ENCODE measurements around the gene FUT8. TPM values are rescaled to one million over a fixed set of nuclear protein-coding genes. Genes with fewer than 3 reads are reported as not detected.
"Not testable (repeated sequence)": the region's sequence is repeated elsewhere in the genome, so short reads cannot be mapped to it uniquely, and the experiment has no call there.

The FUT8 gene
- total and polyA plus RNA-seq, 4 donors = 1.1 to 14.1 (median 4.0) TPM

GRCh38 chr14:65465584-65465983 lies 53.1 kb downstream of the FUT8 start (continued):
- TF ChIP-seq HNF4G (IDR thresholded peaks at IDR 0.05) = no peak
- TF ChIP-seq GABPA (IDR thresholded peaks at IDR 0.05 in 1 of 2, conservative IDR thresholded peaks at IDR 0.05 in 1 of 2) = no peak
- TF ChIP-seq FOXA1 (IDR thresholded peaks at IDR 0.05) = no peak
- TF ChIP-seq YY1 (IDR thresholded peaks at IDR 0.05) = no peak
- no peak for TF ChIP-seq FOXA2 (IDR thresholded peaks at IDR 0.05)

- not testable (repeated sequence) for DNase-seq (ENCODE audit: low spot score); H3K9me3 ChIP-seq (ENCODE audit: control insufficient read depth in 4 of 4, low read length in 3 of 4); H3K27ac ChIP-seq (ENCODE audit: low read depth in 1 of 2, low read length in 2 of 2); H3K4me3 ChIP-seq (ENCODE audit: low read depth in 1 of 3, low read length in 3 of 3); H3K36me3 ChIP-seq (ENCODE audit: control insufficient read depth in 4 of 4, insufficient read depth in 3 of 4, low read depth in 1 of 4, low read length in 3 of 4); H3K4me1 ChIP-seq (ENCODE audit: control insufficient read depth in 4 of 4, insufficient read depth in 4 of 4, low read length in 3 of 4); H3K9ac ChIP-seq (ENCODE audit: low read depth in 1 of 2, low read length in 2 of 2); H3K27me3 ChIP-seq (ENCODE audit: control insufficient read depth in 4 of 4, insufficient read depth in 4 of 4, low read length in 3 of 4)
- 77% methylated on average over 8 of the region's 8 CpGs for WGBS
Measured at GRCh38 chr14:65467926-65468325, 55.4 kb downstream of the FUT8 start.

GRCh38 chr14:65469903-65470302 lies 57.4 kb downstream of the FUT8 start:
- 88% methylated on average over 11 of the region's 11 CpGs for whole genome bisulfite sequencing

More at GRCh38 chr14:65469903-65470302, 57.4 kb downstream of the FUT8 start:
- no peaks in the 10 kb centered on the region for H3K36me3 ChIP-seq (ENCODE audit: control insufficient read depth in 4 of 4, insufficient read depth in 3 of 4, low read depth in 1 of 4, low read length in 3 of 4)
- no peaks in the 10 kb centered on the region for H3K27me3 ChIP-seq (ENCODE audit: control insufficient read depth in 4 of 4, insufficient read depth in 4 of 4, low read length in 3 of 4)
- TF ChIP-seq NR2F2 (IDR thresholded peaks at IDR 0.05) = no peak
- no peak for TF ChIP-seq ZBTB33 (IDR thresholded peaks at IDR 0.05)
- TF ChIP-seq JUND (IDR thresholded peaks at IDR 0.05) = no peak
- no peak for TF ChIP-seq HNF4A (conservative IDR thresholded peaks at IDR 0.05)
- no peak for TF ChIP-seq TAF1 (conservative IDR thresholded peaks at IDR 0.05)
- no peak for TF ChIP-seq MAX (IDR thresholded peaks at IDR 0.05)
- no peak for TF ChIP-seq CTCF (IDR thresholded peaks at IDR 0.05; ENCODE audit: low read depth, low read length, missing input control)
- DNase-seq (ENCODE audit: low spot score) = no peak
- H3K4me3 ChIP-seq (ENCODE audit: low read depth in 1 of 3, low read length in 3 of 3) = no peak overlapping the region
- H3K27ac ChIP-seq (ENCODE audit: low read depth in 1 of 2, low read length in 2 of 2) = no peak overlapping the region
- no peak overlapping the region for H3K9ac ChIP-seq (ENCODE audit: low read depth in 1 of 2, low read length in 2 of 2)
- no peaks in the 10 kb centered on the region for H3K9me3 ChIP-seq (ENCODE audit: control insufficient read depth in 4 of 4, low read length in 3 of 4)
- no peaks in the 10 kb centered on the region for H3K4me1 ChIP-seq (ENCODE audit: control insufficient read depth in 4 of 4, insufficient read depth in 4 of 4, low read length in 3 of 4)

Data from liver (tissue), 9 donors.